Stomach (tissue), 9 donors: ENCODE data around the gene ZNF469. TPM values are rescaled to one million over a fixed set of nuclear protein-coding genes. Genes with fewer than 3 reads are reported as not detected.

Experiments
- DNase-seq, 2 donors: peaks; one replicate each; pipeline versions ENCODE4 v3.0.0 to v3.0.0-alpha.2; 2013 to 2019
- H3K27ac ChIP-seq, 5 donors: fragments of 200-600 bp in 4 of 5; sonication (generic) in 4 of 5; one replicate each; pipeline ENCODE4 v1.5.1; 2013 to 2019; ENCODE audit warnings: mild to moderate bottlenecking in 1 of 5, moderate library complexity in 1 of 5
- H3K27me3 ChIP-seq, 3 donors: fragments of 200-600 bp; sonication (generic); one replicate each; pipeline ENCODE4 v1.5.1; 2017 to 2019; ENCODE audit warnings: mixed run types in 1 of 3
- H3K36me3 ChIP-seq, 4 donors: fragments of 200-600 bp; sonication (generic); 1 replicate in 3 of 4; 2 replicates in 1 of 4; pipeline ENCODE4 v1.5.1; 2016 to 2019
- H3K4me1 ChIP-seq, 4 donors: fragments of 200-600 bp; sonication (generic); one replicate each; pipeline ENCODE4 v1.5.1; 2016 to 2019
- H3K4me3 ChIP-seq, 4 donors: fragments of 200-600 bp; sonication (generic) in 3 of 4; one replicate each; pipeline ENCODE4 v1.5.1; 2016 to 2019; ENCODE audit warnings: mild to moderate bottlenecking in 1 of 4
- H3K9me3 ChIP-seq, 4 donors: fragments of 200-600 bp; sonication (generic); one replicate each; pipeline ENCODE4 v1.5.1; 2016 to 2019
- CTCF ChIP-seq, 7 experiments: fragments of 450-650 bp in 4 of 7; fragments of 200-600 bp in 3 of 7; sonication (generic) in 3 of 7; IDR thresholded peaks; one replicate each; pipeline ENCODE4 v1.5.1; 2016 to 2019; ENCODE audit warnings: antibody characterized with exemption in 7 of 7, control low read depth in 2 of 7, mild to moderate bottlenecking in 1 of 7
- EP300 ChIP-seq: sonication (generic); formaldehyde crosslinking; IDR thresholded peaks from one replicate; pipeline ENCODE4 v1.6.1; 2017; ENCODE audit warnings: antibody characterized with exemption
- POLR2A ChIP-seq, 4 donors: fragments of 450-650 bp; IDR thresholded peaks; one replicate each; pipeline ENCODE4 v1.6.1; 2016; ENCODE audit warnings: antibody characterized with exemption in 4 of 4, control low read depth in 2 of 4, mild to moderate bottlenecking in 1 of 4, moderate library complexity in 1 of 4
- POLR2AphosphoS5 ChIP-seq, 3 donors: sonication (generic); formaldehyde crosslinking; IDR thresholded peaks; one replicate each; pipeline ENCODE4 v1.6.1; 2016; ENCODE audit warnings: antibody characterized with exemption in 3 of 3
- WGBS, 5 donors: extraction: QIAGEN DNeasy Blood & Tissue Kit in 3 of 5; methylation state at CpG; one replicate each; pipeline versions ENCODE4 v1.1.5 to v1.1.7; 2013 to 2018; 5-methylcytosine and 5-hydroxymethylcytosine counted together
- intact Hi-C: fragments of 100-400 bp; cut with DNase I; formaldehyde crosslinking; loops from one replicate; pipeline ENCODE4 v1.15.1; 2023; ENCODE audit warnings: low total_unique reads
- polyA plus RNA-seq, 3 donors: library from polyadenylated mRNA; stranded (reverse); fragments of 200-250 nt; gene quantifications; one replicate each; pipeline ENCODE4 v1.2.3, GENCODE V29; 2013
- total RNA-seq, 5 donors: library from RNA; depleted of rRNA; stranded (reverse); fragments of >200 nt; gene quantifications; one replicate each; pipeline versions ENCODE4 v1.1.0 to v1.2.3, GENCODE V29; 2014 to 2016
- donor health status: healthy with polysubstance abuse.
- donor health status: Bipolar disorder and iron deficiency.
- donor health status: healthy.

ZNF469 gene
- total and polyA plus RNA-seq, 8 donors: under 0.01 to 6.2 (median 0.24) TPM

- no peak overlapping the region for H3K27ac ChIP-seq
- WGBS, 5 donors: 84 to 93% (median 86%) methylated on average over 11 to 14 of the region's 14 CpGs; no CpG with 5 or more reads in 1 of the 5 donors
- TF ChIP-seq EP300: no peak
- no peak for TF ChIP-seq POLR2AphosphoS5 (IDR thresholded peaks at IDR 0.05)
- TF ChIP-seq POLR2A (IDR thresholded peaks at IDR 0.05): no peak
- TF ChIP-seq CTCF (IDR thresholded peaks at IDR 0.05): no peak
- H3K4me1 ChIP-seq: peaks cover 0 to 9% (median 8%) of the 10 kb centered on the region in 4 donors
- H3K27me3 ChIP-seq: peaks cover 0 to 43% (median 0%) of the 10 kb centered on the region in 3 donors
- no peak for DNase-seq
- no peaks in the 10 kb centered on the region for H3K9me3 ChIP-seq
- intact Hi-C loops: no loop called here
- H3K4me3 ChIP-seq: no peak overlapping the region
- no peaks in the 10 kb centered on the region for H3K36me3 ChIP-seq
These were observed 38.5 kb downstream of the ZNF469 start for GRCh38 chr16:88421301-88421700.

- DNase-seq: no peak
- no peak overlapping the region for H3K27ac ChIP-seq
- TF ChIP-seq EP300 (no peak), POLR2A (IDR thresholded peaks at IDR 0.05) (no peak), POLR2AphosphoS5 (IDR thresholded peaks at IDR 0.05) (no peak), CTCF (IDR thresholded peaks at IDR 0.05) (no peak)
- H3K36me3 ChIP-seq: no peaks in the 10 kb centered on the region
- H3K4me3 ChIP-seq: no peak overlapping the region
- H3K4me1 ChIP-seq: peaks cover 0 to 9% (median 8%) of the 10 kb centered on the region in 4 donors
- intact Hi-C loops: no loop called here
- 47 to 56% (median 50%) methylated on average over 5 of the region's 5 CpGs for WGBS, 5 donors
- H3K9me3 ChIP-seq: no peaks in the 10 kb centered on the region
- peaks cover 0 to 39% (median 0%) of the 10 kb centered on the region in 3 donors for H3K27me3 ChIP-seq
These were observed 39.2 kb downstream of the ZNF469 start for GRCh38 chr16:88421871-88422433.

GRCh38 chr16:88422733-88423447 lies 40.1 kb downstream of the ZNF469 start:
- Histone ChIP-seq H3K27ac (no peak overlapping the region), H3K27me3 (peaks cover 0 to 30% (median 0%) of the 10 kb centered on the region in 3 donors), H3K4me1 (peaks cover 0 to 9% (median 8%) of the 10 kb centered on the region in 4 donors), H3K36me3 (no peaks in the 10 kb centered on the region), H3K4me3 (no peak overlapping the region), H3K9me3 (no peaks in the 10 kb centered on the region)
- no peak for DNase-seq
- WGBS, 5 donors: 49 to 55% (median 52%) methylated on average over 3 of the region's 3 CpGs
- intact Hi-C loops: no loop called here
- TF ChIP-seq CTCF (IDR thresholded peaks at IDR 0.05) (no peak), EP300 (no peak), POLR2A (IDR thresholded peaks at IDR 0.05) (no peak), POLR2AphosphoS5 (IDR thresholded peaks at IDR 0.05) (no peak)

GRCh38 chr16:88423448-88423850 lies 40.7 kb downstream of the ZNF469 start:
- 78 to 88% (median 84%) methylated on average over 6 of the region's 6 CpGs for WGBS, 5 donors
- no peaks in the 10 kb centered on the region for H3K36me3 ChIP-seq
- no peak for DNase-seq

More at GRCh38 chr16:88423448-88423850, 40.7 kb downstream of the ZNF469 start:
- H3K27ac ChIP-seq: no peak overlapping the region
- intact Hi-C loops: no loop called here
- H3K27me3 ChIP-seq: peaks cover 0 to 27% (median 0%) of the 10 kb centered on the region in 3 donors
- no peak overlapping the region for H3K4me3 ChIP-seq
- peaks cover 0 to 9% (median 8%) of the 10 kb centered on the region in 4 donors for H3K4me1 ChIP-seq
- no peaks in the 10 kb centered on the region for H3K9me3 ChIP-seq
- TF ChIP-seq EP300 (no peak), POLR2AphosphoS5 (IDR thresholded peaks at IDR 0.05) (no peak), POLR2A (IDR thresholded peaks at IDR 0.05) (no peak), CTCF (IDR thresholded peaks at IDR 0.05) (no peak)
